Activated CD4-positive, alpha-beta memory T cell treated with anti-CD3 and anti-CD28 coated beads, Interleukin-2, amount 10 ng/mL, durations not matched to agents 7 days and 5 days (primary cell): ENCODE results near the gene DET1. TPM values are rescaled to one million over a fixed set of nuclear protein-coding genes. Genes with fewer than 3 reads are reported as not detected.

Source experiments
- CTCF ChIA-PET: fragments of 350-600 bp; sonication (Branson Sonifier 250); formaldehyde crosslinking; loops from one replicate; lab custom pipeline; 2021; ENCODE audit warnings: antibody characterized with exemption, inconsistent platforms; lab: Charles Lee
- POLR2A ChIA-PET: fragments of 350-600 bp; sonication (Branson Sonifier 250); formaldehyde crosslinking; loops from one replicate; lab custom pipeline; 2021; ENCODE audit warnings: antibody characterized with exemption; lab: Charles Lee
- DNase-seq: peaks from one replicate; pipeline ENCODE4 v3.0.0-alpha.2; 2020
- H3K27ac Mint-ChIP-seq: one replicate; pipeline ENCODE4 v1.8.0; 2021; ENCODE audit warnings: mild to moderate bottlenecking, mixed read lengths
- H3K27me3 Mint-ChIP-seq: one replicate; pipeline ENCODE4 v1.8.0; 2021; ENCODE audit warnings: mixed read lengths
- H3K36me3 Mint-ChIP-seq: one replicate; pipeline ENCODE4 v1.8.0; 2021; ENCODE audit warnings: low read depth, mixed read lengths
- H3K4me1 Mint-ChIP-seq: one replicate; pipeline ENCODE4 v1.8.0; 2021; ENCODE audit warnings: mixed read lengths
- H3K4me3 Mint-ChIP-seq: one replicate; pipeline ENCODE4 v1.8.0; 2021; ENCODE audit warnings: mild to moderate bottlenecking, mixed read lengths
- H3K9me3 Mint-ChIP-seq: one replicate; pipeline ENCODE4 v1.8.0; 2021; ENCODE audit warnings: mixed read lengths
- total RNA-seq, 2 experiments: library from RNA; stranded (reverse); gene quantifications; one replicate each; pipeline ENCODE4 v1.2.3, GENCODE V29; 2021

The DET1 gene
- total RNA-seq, 2 experiments from 2014 or later, result 3.0 to 3.3 TPM

GRCh38 chr15:88509321-88509720 is 37.2 kb downstream of the DET1 start:
- Mint-ChIP-seq H3K27me3 (no peaks in the 10 kb centered on the region), H3K4me1 (no peaks in the 10 kb centered on the region), H3K9me3 (no peaks in the 10 kb centered on the region), H3K27ac (no peak overlapping the region), H3K36me3 (no peaks in the 10 kb centered on the region), H3K4me3 (no peak overlapping the region)
- CTCF ChIA-PET, result no interaction called here
- DNase-seq, result no peak
- POLR2A ChIA-PET, result no interaction called here

- Mint-ChIP-seq H3K4me3 (no peak overlapping the region), H3K36me3 (no peaks in the 10 kb centered on the region), H3K27ac (no peak overlapping the region), H3K27me3 (no peaks in the 10 kb centered on the region), H3K4me1 (no peaks in the 10 kb centered on the region), H3K9me3 (no peaks in the 10 kb centered on the region)
- ChIA-PET POLR2A (no interaction called here), CTCF (no interaction called here)
- DNase-seq, result no peak
Measured at GRCh38 chr15:88506628-88507027, 39.9 kb downstream of the DET1 start.

DNA sequence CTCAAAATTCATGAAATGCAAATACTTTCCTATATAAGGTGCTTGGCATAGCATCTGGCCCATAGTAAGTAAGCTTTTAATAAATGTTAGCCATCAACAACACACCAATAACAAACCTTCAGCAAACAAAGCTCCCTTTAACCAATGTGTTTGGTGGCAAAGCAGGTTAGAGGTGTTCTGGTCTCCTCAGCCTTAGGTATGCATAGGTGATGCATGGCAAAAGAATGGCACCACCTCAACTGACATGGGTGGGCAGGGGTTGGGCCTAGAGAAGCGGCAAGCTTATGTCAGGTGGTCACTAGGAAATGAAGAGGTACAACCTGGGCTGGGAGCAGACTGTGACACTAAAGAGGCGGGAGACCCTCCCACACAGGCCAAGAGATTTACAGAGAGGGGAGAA is 40.8 kb downstream of the DET1 start:
- ChIA-PET POLR2A (no interaction called here), CTCF (no interaction called here)
- H3K36me3 Mint-ChIP-seq, result no peaks in the 10 kb centered on the region
- no peaks in the 10 kb centered on the region for H3K9me3 Mint-ChIP-seq
- H3K27me3 Mint-ChIP-seq, result no peaks in the 10 kb centered on the region
- no peak overlapping the region for H3K4me3 Mint-ChIP-seq
- no peak overlapping the region for H3K27ac Mint-ChIP-seq
- no peak for DNase-seq
- no peaks in the 10 kb centered on the region for H3K4me1 Mint-ChIP-seq

GRCh38 chr15:88504445-88504844 is 42.0 kb downstream of the DET1 start:
- no peaks in the 10 kb centered on the region for H3K27me3 Mint-ChIP-seq
- no peaks in the 10 kb centered on the region for H3K9me3 Mint-ChIP-seq
- H3K4me1 Mint-ChIP-seq, result no peaks in the 10 kb centered on the region
- ChIA-PET POLR2A (no interaction called here), CTCF (no interaction called here)
- no peaks in the 10 kb centered on the region for H3K36me3 Mint-ChIP-seq
- DNase-seq, result no peak
- no peak overlapping the region for H3K4me3 Mint-ChIP-seq
- H3K27ac Mint-ChIP-seq, result no peak overlapping the region

DNA sequence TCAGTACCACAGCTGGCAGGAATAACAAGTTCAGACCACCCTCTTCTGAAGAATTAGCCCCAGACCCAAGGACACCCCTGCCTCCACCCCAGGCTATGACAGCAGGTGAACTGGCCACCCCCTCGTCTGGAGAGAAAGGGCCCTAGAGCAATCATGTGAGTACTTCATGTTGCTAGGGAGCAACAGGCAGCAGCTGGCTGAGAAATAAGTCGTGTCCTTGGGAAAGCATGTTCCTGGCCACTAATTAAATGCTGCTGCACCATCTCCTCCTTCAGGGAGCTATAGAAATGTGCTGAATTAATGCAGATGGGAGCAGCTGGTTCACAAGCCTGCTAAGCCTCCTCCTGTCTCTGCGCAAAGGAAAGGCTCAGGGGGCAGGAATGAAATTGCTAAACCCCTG is 47.5 kb downstream of the DET1 start:
- Mint-ChIP-seq H3K4me3 (no peak overlapping the region), H3K36me3 (no peaks in the 10 kb centered on the region), H3K27ac (no peak overlapping the region), H3K9me3 (no peaks in the 10 kb centered on the region), H3K27me3 (no peaks in the 10 kb centered on the region), H3K4me1 (no peaks in the 10 kb centered on the region)
- CTCF ChIA-PET, result no interaction called here
- POLR2A ChIA-PET, result no interaction called here
- no peak for DNase-seq

DNA sequence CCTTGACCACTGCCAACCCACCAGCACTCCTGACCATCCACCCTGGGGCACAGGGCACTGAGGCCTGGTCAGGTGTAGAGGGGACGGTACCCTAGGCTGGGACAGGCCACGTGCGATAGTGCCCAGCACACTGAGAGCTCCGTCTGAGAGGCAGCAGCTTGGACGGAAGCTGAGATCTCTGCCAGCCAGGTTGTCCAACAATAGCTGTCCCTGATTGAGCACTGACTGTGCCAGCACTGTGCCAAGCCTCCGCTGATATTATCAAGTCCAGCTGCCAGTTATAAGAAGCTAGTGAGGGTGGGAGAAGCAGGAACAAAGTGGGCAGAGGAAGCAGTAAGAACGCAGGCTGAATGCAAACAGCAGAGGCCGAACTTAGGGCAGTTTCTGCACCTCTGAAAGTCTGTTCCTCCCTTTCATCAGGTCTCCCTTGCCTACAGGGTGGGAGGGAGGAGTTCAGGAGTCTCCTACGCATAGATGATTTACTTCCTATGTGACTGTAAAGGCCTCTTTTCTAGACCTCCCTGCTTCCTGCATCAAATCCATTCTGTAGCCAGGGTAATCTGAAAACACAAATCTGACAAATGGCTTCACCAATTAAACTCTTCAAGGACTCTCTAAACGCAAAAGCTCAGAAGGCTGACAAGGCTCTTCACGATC is 49.2 kb downstream of the DET1 start:
- no peaks in the 10 kb centered on the region for H3K27me3 Mint-ChIP-seq
- H3K9me3 Mint-ChIP-seq, result no peaks in the 10 kb centered on the region
- no peaks in the 10 kb centered on the region for H3K36me3 Mint-ChIP-seq
- no peak for DNase-seq
- CTCF ChIA-PET, result no interaction called here
- no peak overlapping the region for H3K27ac Mint-ChIP-seq
- no peaks in the 10 kb centered on the region for H3K4me1 Mint-ChIP-seq
- no peak overlapping the region for H3K4me3 Mint-ChIP-seq
- POLR2A ChIA-PET, result no interaction called here

- ChIA-PET POLR2A (no interaction called here), CTCF (no interaction called here)
- no peaks in the 10 kb centered on the region for H3K4me1 Mint-ChIP-seq
- H3K27me3 Mint-ChIP-seq, result no peaks in the 10 kb centered on the region
- DNase-seq, result no peak
- H3K9me3 Mint-ChIP-seq, result no peaks in the 10 kb centered on the region
- no peaks in the 10 kb centered on the region for H3K36me3 Mint-ChIP-seq
- H3K27ac Mint-ChIP-seq, result no peak overlapping the region
- no peak overlapping the region for H3K4me3 Mint-ChIP-seq
Measured at GRCh38 chr15:88493844-88494243, 52.6 kb downstream of the DET1 start.

DNA sequence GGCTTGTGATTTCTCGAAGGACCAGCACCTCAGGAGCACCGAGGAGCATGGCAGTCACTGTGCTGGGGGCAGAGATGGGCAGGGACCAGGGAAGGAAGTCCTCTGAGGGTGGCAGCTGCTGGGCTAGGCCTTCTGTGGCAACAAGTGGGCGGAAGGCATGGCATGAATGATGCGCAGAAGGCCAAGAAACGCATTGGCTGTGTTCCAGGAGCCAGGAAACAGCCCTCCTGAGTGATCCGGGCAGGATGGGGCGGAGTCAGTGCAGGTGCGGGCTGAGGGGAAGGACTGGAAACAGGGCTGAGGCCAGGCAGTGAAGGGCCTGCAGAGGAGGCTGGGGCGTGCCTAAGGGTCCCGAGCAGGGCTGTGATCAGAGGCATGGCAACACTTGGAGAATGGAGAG is 55.3 kb downstream of the DET1 start:
- Mint-ChIP-seq H3K27me3 (no peaks in the 10 kb centered on the region), H3K36me3 (no peaks in the 10 kb centered on the region), H3K4me3 (no peak overlapping the region), H3K9me3 (no peaks in the 10 kb centered on the region), H3K27ac (no peak overlapping the region), H3K4me1 (no peaks in the 10 kb centered on the region)
- CTCF ChIA-PET, result no interaction called here
- no peak for DNase-seq
- POLR2A ChIA-PET, result no interaction called here

DNA sequence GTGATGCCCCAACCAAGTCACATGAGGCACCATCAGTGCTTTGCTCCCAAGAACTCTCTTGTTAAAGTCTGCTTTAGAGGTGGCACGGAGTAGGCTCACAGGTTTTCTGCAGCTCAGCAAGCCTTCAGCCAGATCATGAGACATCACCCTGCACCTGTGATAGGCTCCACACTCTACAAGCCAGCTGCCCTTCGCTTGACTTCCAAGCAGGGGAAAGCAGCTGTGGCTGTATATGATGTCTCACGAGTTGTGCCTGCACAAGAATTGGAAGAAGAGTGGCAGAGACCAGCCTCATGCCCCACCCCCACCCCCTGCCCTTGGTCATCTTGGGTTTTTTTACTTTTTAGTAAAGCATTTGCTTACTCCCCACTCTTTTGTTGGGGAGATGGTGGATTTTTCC is 56.4 kb downstream of the DET1 start:
- ChIA-PET CTCF (no interaction called here), POLR2A (no interaction called here)
- no peak overlapping the region for H3K27ac Mint-ChIP-seq
- no peak for DNase-seq
- no peaks in the 10 kb centered on the region for H3K9me3 Mint-ChIP-seq
- H3K36me3 Mint-ChIP-seq, result no peaks in the 10 kb centered on the region
- H3K4me3 Mint-ChIP-seq, result no peak overlapping the region
- H3K4me1 Mint-ChIP-seq, result no peaks in the 10 kb centered on the region
- no peaks in the 10 kb centered on the region for H3K27me3 Mint-ChIP-seq

- H3K27me3 Mint-ChIP-seq, result no peaks in the 10 kb centered on the region
- ChIA-PET CTCF (no interaction called here), POLR2A (no interaction called here)
- H3K27ac Mint-ChIP-seq, result no peak overlapping the region
- H3K4me3 Mint-ChIP-seq, result no peak overlapping the region
- DNase-seq, result no peak
- H3K9me3 Mint-ChIP-seq, result no peaks in the 10 kb centered on the region
- H3K36me3 Mint-ChIP-seq, result no peaks in the 10 kb centered on the region
- no peaks in the 10 kb centered on the region for H3K4me1 Mint-ChIP-seq
Measured at GRCh38 chr15:88489321-88489720, 57.2 kb downstream of the DET1 start.

DNA sequence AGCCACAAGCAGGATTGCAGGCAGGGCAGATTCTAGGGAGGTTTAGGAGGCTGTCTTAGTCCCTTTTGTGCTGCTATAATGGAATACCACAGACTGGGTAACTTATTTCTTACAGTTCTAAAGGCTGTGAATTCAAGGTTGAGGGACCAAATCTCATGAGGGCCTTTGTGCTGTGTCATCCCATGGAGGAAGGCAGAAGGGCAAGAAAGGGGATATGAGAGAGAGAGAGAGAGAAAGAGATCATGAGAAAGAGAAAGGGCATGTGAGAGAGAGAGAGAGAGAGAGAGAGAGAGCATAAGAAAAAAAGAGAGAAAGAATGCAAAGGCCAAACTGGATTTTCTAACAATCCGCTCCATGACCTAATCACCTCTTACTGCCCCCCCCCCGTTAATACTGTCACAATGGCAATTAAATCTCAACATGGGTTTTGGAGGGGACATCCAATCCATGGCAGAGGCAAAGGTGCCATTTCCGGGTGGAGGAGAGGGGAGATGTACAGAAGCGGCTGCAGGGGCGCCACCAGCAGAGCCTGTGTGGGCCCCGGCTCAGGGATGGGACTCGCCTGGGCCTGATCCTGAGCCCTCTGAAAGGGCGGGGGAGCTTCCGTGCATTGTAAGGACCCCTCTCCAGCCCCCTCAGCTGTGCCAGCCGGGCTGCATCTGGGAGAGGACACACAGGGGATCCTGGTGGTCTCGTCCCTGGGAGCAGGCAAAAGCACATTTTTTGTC is 58.5 kb downstream of the DET1 start:
- Mint-ChIP-seq H3K4me1 (no peaks in the 10 kb centered on the region), H3K36me3 (no peaks in the 10 kb centered on the region), H3K4me3 (no peak overlapping the region), H3K9me3 (no peaks in the 10 kb centered on the region), H3K27ac (no peak overlapping the region), H3K27me3 (no peaks in the 10 kb centered on the region)
- ChIA-PET CTCF (no interaction called here), POLR2A (no interaction called here)
- DNase-seq, result no peak

DNA sequence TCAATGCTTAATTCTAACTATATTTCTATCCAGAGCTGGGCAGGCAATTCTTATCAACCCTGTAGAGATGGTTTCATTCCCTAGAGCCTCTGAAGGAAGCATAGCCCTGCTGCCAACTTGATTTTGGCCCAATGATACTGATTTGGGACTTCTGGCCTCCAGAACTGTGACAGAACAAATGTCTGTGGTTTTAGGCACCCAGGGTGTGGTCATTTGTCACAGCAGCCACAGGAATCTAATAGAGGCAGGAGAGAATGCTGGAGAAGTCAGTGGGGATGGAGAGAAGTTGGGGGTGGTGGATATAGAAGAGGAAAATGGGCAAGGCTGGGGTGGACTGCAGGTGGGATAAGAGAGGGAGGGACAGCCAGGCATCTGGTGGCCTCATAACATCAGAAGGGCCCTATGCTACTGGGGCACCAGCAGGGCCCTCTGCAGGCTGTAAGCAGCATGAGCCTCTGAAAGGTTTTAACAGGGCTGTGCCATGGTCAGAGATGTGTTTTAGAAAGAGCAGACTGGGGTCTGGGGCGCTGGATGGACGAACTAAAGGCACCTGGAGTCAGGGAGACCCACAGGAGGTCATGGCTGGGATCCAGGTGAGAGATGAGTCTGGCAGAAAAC is 59.2 kb downstream of the DET1 start:
- H3K27ac Mint-ChIP-seq, result no peak overlapping the region
- H3K4me3 Mint-ChIP-seq, result no peak overlapping the region
- ChIA-PET POLR2A (no interaction called here), CTCF (no interaction called here)
- H3K4me1 Mint-ChIP-seq, result no peaks in the 10 kb centered on the region
- no peaks in the 10 kb centered on the region for H3K36me3 Mint-ChIP-seq
- DNase-seq, result no peak
- no peaks in the 10 kb centered on the region for H3K9me3 Mint-ChIP-seq
- no peaks in the 10 kb centered on the region for H3K27me3 Mint-ChIP-seq

- POLR2A ChIA-PET, result no interaction called here
- no peaks in the 10 kb centered on the region for H3K9me3 Mint-ChIP-seq
- H3K4me3 Mint-ChIP-seq, result no peak overlapping the region
- H3K4me1 Mint-ChIP-seq, result no peaks in the 10 kb centered on the region
- H3K27me3 Mint-ChIP-seq, result no peaks in the 10 kb centered on the region
- DNase-seq, result no peak
- CTCF ChIA-PET, result no interaction called here
- H3K27ac Mint-ChIP-seq, result no peak overlapping the region
- no peaks in the 10 kb centered on the region for H3K36me3 Mint-ChIP-seq
Measured at GRCh38 chr15:88484682-88485331, 61.7 kb downstream of the DET1 start.
